DMS79 (cell line): ENCODE results near the gene CRKL.

Experiments
- DNase-seq: peaks from one replicate; lab custom pipeline; 2025; lab: John Stamatoyannopoulos, UW

CRKL gene

GRCh38 chr22:20983081-20983771, 66.0 kb downstream of the CRKL start:
- no peak for DNase-seq

- no peak for DNase-seq
Measured at GRCh38 chr22:20985720-20986119, 68.5 kb downstream of the CRKL start.

GRCh38 chr22:20986365-20986764, 69.2 kb downstream of the CRKL start:
- DNase-seq: no peak

- DNase-seq: no peak
Measured at GRCh38 chr22:20987375-20987774, 70.2 kb downstream of the CRKL start.

GRCh38 chr22:20988573-20989322, 71.5 kb downstream of the CRKL start:
- no peak for DNase-seq

- DNase-seq: no peak
Measured at GRCh38 chr22:20989323-20990138, 72.3 kb downstream of the CRKL start.

- DNase-seq: no peak
Measured at GRCh38 chr22:20990184-20991180, 73.3 kb downstream of the CRKL start.

GRCh38 chr22:20991252-20992055, 74.2 kb downstream of the CRKL start:
- DNase-seq: no peak

GRCh38 chr22:20992056-20992442, 74.8 kb downstream of the CRKL start:
- no peak for DNase-seq

- no peak for DNase-seq
Measured at GRCh38 chr22:20992456-20993303, 75.5 kb downstream of the CRKL start.

GRCh38 chr22:20993304-20994127, 76.3 kb downstream of the CRKL start:
- no peak for DNase-seq

GRCh38 chr22:20994128-20994901, 77.1 kb downstream of the CRKL start:
- no peak for DNase-seq

- DNase-seq: no peak
Measured at GRCh38 chr22:20994902-20995241, 77.7 kb downstream of the CRKL start.

- DNase-seq: no peak
Measured at GRCh38 chr22:20995329-20996030, 78.3 kb downstream of the CRKL start.

GRCh38 chr22:20996031-20996410, 78.8 kb downstream of the CRKL start:
- no peak for DNase-seq

- DNase-seq: no peak
Measured at GRCh38 chr22:20996598-20997535, 79.7 kb downstream of the CRKL start.
